Measurements from ENCODE around the gene SCT. TPM values are rescaled to one million over a fixed set of nuclear protein-coding genes. Genes with fewer than 3 reads are reported as not detected.

The SCT gene
- total RNA-seq, 1 donor from 2014 or later, result not detected

- no peak for DNase-seq (ENCODE audit: extremely low spot score, unreplicated experiment)
- no peak overlapping the region for H3K4me3 Mint-ChIP-seq (ENCODE audit: unreplicated experiment)
- no peaks in the 10 kb centered on the region for H3K27me3 Mint-ChIP-seq (ENCODE audit: unreplicated experiment)
- peaks cover 45% of the 10 kb centered on the region for H3K36me3 Mint-ChIP-seq (ENCODE audit: unreplicated experiment)
- no peak for TF ChIP-seq CTCF (IDR thresholded peaks at IDR 0.05)
- no peaks in the 10 kb centered on the region for H3K9me3 Mint-ChIP-seq (ENCODE audit: unreplicated experiment)
- H3K4me1 Mint-ChIP-seq (ENCODE audit: unreplicated experiment), result peaks cover 2% of the 10 kb centered on the region
- no peak overlapping the region for H3K27ac Mint-ChIP-seq (ENCODE audit: unreplicated experiment)
These were observed 34.5 kb downstream of the SCT start for GRCh38 chr11:592501-592900.

- H3K36me3 Mint-ChIP-seq (ENCODE audit: unreplicated experiment), result peaks cover 46% of the 10 kb centered on the region
- no peak for TF ChIP-seq CTCF (IDR thresholded peaks at IDR 0.05)
- no peak overlapping the region for H3K27ac Mint-ChIP-seq (ENCODE audit: unreplicated experiment)
- no peaks in the 10 kb centered on the region for H3K9me3 Mint-ChIP-seq (ENCODE audit: unreplicated experiment)
- peaks cover 2% of the 10 kb centered on the region for H3K4me1 Mint-ChIP-seq (ENCODE audit: unreplicated experiment)
- no peak for DNase-seq (ENCODE audit: extremely low spot score, unreplicated experiment)
- H3K27me3 Mint-ChIP-seq (ENCODE audit: unreplicated experiment), result no peaks in the 10 kb centered on the region
- H3K4me3 Mint-ChIP-seq (ENCODE audit: unreplicated experiment), result no peak overlapping the region
These were observed 36.0 kb downstream of the SCT start for GRCh38 chr11:590997-591396.

- no peaks in the 10 kb centered on the region for H3K27me3 Mint-ChIP-seq (ENCODE audit: unreplicated experiment)
- peaks cover 44% of the 10 kb centered on the region for H3K36me3 Mint-ChIP-seq (ENCODE audit: unreplicated experiment)
- no peak overlapping the region for H3K4me3 Mint-ChIP-seq (ENCODE audit: unreplicated experiment)
- no peaks in the 10 kb centered on the region for H3K9me3 Mint-ChIP-seq (ENCODE audit: unreplicated experiment)
- no peak for DNase-seq (ENCODE audit: extremely low spot score, unreplicated experiment)
- peaks cover 2% of the 10 kb centered on the region for H3K4me1 Mint-ChIP-seq (ENCODE audit: unreplicated experiment)
- TF ChIP-seq CTCF (IDR thresholded peaks at IDR 0.05), result no peak
- H3K27ac Mint-ChIP-seq (ENCODE audit: unreplicated experiment), result no peak overlapping the region
These were observed 37.2 kb downstream of the SCT start for GRCh38 chr11:589798-590197.

- TF ChIP-seq CTCF (IDR thresholded peaks at IDR 0.05), result no peak
- H3K27ac Mint-ChIP-seq (ENCODE audit: unreplicated experiment), result no peak overlapping the region
- H3K36me3 Mint-ChIP-seq (ENCODE audit: unreplicated experiment), result peaks cover 39% of the 10 kb centered on the region
- peaks cover 2% of the 10 kb centered on the region for H3K4me1 Mint-ChIP-seq (ENCODE audit: unreplicated experiment)
- no peak for DNase-seq (ENCODE audit: extremely low spot score, unreplicated experiment)
- no peaks in the 10 kb centered on the region for H3K27me3 Mint-ChIP-seq (ENCODE audit: unreplicated experiment)
- H3K4me3 Mint-ChIP-seq (ENCODE audit: unreplicated experiment), result no peak overlapping the region
- H3K9me3 Mint-ChIP-seq (ENCODE audit: unreplicated experiment), result no peaks in the 10 kb centered on the region
These were observed 39.0 kb downstream of the SCT start for GRCh38 chr11:587978-588380.

GRCh38 chr11:587546-587945 is 39.4 kb downstream of the SCT start:
- Mint-ChIP-seq H3K4me1 (ENCODE audit: unreplicated experiment) (peaks cover 2% of the 10 kb centered on the region), H3K9me3 (ENCODE audit: unreplicated experiment) (no peaks in the 10 kb centered on the region), H3K27me3 (ENCODE audit: unreplicated experiment) (no peaks in the 10 kb centered on the region), H3K4me3 (ENCODE audit: unreplicated experiment) (no peak overlapping the region), H3K36me3 (ENCODE audit: unreplicated experiment) (peaks cover 36% of the 10 kb centered on the region), H3K27ac (ENCODE audit: unreplicated experiment) (no peak overlapping the region)
- no peak for TF ChIP-seq CTCF (IDR thresholded peaks at IDR 0.05)
- DNase-seq (ENCODE audit: extremely low spot score, unreplicated experiment), result no peak
